Mononuclear cell (primary cell): ENCODE results near the gene MAP4K4. TPM values are rescaled to one million over a fixed set of nuclear protein-coding genes. Genes with fewer than 3 reads are reported as not detected.

Experiments
- H3K27me3 ChIP-seq: 2 replicates; pipeline ENCODE4 v1.6.0; 2011; ENCODE audit warnings: low read length, control low read depth; ENCODE audit not compliant: insufficient read depth
- H3K4me1 ChIP-seq: 2 replicates; pipeline ENCODE4 v1.5.1; 2011; ENCODE audit warnings: mild to moderate bottlenecking, low read length, control low read depth; ENCODE audit not compliant: insufficient read depth
- H3K4me3 ChIP-seq: 2 replicates; pipeline ENCODE4 v1.5.1; 2011; ENCODE audit warnings: mild to moderate bottlenecking, low read length, moderate library complexity
- H3K9me3 ChIP-seq: 2 replicates; pipeline ENCODE4 v1.5.1; 2011; ENCODE audit warnings: low read depth, mild to moderate bottlenecking, control low read depth, low read length
- total RNA-seq: library from RNA; depleted of rRNA; stranded (reverse); fragments of >200 nt; gene quantifications from one replicate; pipeline ENCODE4 v1.2.3, GENCODE V29; 2012

Gene MAP4K4
- total RNA-seq, 1 donor, result 58.8 TPM

DNA sequence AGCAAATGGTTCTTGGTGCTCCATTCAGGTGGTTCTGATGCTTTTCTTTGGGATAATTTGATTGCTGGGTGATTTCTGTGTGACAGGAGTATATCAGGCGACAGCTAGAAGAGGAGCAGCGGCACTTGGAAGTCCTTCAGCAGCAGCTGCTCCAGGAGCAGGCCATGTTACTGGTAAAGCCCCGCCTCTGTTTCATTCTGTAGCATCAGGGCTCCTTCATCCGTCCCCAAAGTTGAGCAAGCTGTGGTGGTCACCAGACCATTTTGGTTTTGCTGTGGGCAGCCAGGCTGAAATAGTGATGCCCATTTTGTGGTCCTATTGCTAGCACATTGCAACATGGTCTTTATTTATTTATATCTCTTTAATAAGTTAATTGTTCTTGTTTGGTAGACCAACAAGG is 161.4 kb downstream of the MAP4K4 start:
- no peak overlapping the region for H3K4me3 ChIP-seq
- H3K9me3 ChIP-seq, result no peaks in the 10 kb centered on the region
- H3K4me1 ChIP-seq, result no peaks in the 10 kb centered on the region
- H3K27me3 ChIP-seq, result no peaks in the 10 kb centered on the region

DNA sequence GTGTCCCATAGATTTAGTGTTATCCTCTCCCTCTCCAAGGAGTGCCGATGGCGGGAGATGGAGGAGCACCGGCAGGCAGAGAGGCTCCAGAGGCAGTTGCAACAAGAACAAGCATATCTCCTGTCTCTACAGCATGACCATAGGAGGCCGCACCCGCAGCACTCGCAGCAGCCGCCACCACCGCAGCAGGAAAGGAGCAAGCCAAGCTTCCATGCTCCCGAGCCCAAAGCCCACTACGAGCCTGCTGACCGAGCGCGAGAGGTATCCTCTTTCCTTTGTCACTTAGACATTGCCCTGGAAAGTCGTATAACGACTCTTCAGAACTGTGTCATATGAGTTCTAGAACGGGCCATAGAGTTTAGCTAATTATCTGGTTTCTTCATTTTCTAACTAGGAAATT is 162.1 kb downstream of the MAP4K4 start:
- no peaks in the 10 kb centered on the region for H3K27me3 ChIP-seq
- H3K9me3 ChIP-seq, result no peaks in the 10 kb centered on the region
- no peaks in the 10 kb centered on the region for H3K4me1 ChIP-seq
- no peak overlapping the region for H3K4me3 ChIP-seq

DNA sequence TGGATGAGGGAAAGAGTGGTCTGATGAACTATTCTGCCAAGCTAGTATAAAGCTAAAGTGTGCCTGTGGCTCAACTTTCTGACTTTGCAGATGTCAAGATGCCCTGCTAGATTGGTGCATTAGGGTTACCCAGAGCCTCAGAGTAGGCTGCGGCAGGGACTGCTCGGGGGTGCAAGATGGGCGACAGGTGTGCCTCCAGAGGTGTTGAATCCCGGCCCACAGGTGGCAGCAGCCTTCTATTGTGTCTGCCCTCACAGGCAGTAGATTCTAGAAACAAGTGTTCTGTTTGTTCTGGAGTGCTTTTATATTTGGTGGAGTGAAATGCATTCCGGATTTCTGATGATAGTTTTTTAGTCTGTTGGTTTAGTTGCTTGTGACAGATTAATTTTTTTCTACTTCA is 162.7 kb downstream of the MAP4K4 start:
- Histone ChIP-seq H3K4me1 (no peaks in the 10 kb centered on the region), H3K9me3 (no peaks in the 10 kb centered on the region), H3K4me3 (no peak overlapping the region), H3K27me3 (no peaks in the 10 kb centered on the region)

DNA sequence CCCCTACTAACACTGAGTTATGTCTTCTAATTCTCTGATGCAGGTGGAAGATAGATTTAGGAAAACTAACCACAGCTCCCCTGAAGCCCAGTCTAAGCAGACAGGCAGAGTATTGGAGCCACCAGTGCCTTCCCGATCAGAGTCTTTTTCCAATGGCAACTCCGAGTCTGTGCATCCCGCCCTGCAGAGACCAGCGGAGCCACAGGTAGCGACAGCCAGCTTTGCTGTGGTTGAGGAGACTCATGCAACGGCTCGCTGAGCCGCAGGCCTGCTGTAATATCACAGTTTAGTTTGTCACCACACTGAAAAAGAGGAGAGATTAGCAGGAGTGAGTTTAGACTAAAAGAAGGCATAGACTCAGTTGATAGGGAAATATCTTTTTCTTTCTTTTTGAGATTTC is 163.3 kb downstream of the MAP4K4 start:
- H3K4me3 ChIP-seq, result no peak overlapping the region
- no peaks in the 10 kb centered on the region for H3K9me3 ChIP-seq
- H3K27me3 ChIP-seq, result no peaks in the 10 kb centered on the region
- H3K4me1 ChIP-seq, result no peaks in the 10 kb centered on the region

DNA sequence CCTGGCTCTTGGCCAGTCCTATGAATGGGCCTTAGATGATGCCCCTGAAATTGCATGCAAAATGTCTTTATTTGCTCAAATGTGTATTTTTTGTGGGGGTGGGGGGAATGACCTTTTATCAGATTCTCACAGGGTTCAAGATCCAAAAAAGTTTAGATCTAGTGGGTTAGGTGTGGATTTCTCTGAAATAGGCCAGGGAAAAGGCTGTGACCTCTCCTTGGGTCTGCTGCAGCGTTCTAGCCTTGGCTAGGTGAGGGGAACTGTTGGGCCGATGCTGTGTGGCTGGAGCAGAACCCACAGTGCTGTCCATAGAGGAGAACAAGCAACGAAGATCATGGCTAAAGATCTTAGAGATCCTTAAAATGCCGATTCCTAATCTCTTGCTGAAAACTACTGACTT is 163.9 kb downstream of the MAP4K4 start:
- H3K4me1 ChIP-seq, result no peaks in the 10 kb centered on the region
- no peaks in the 10 kb centered on the region for H3K27me3 ChIP-seq
- no peak overlapping the region for H3K4me3 ChIP-seq
- H3K9me3 ChIP-seq, result no peaks in the 10 kb centered on the region

DNA sequence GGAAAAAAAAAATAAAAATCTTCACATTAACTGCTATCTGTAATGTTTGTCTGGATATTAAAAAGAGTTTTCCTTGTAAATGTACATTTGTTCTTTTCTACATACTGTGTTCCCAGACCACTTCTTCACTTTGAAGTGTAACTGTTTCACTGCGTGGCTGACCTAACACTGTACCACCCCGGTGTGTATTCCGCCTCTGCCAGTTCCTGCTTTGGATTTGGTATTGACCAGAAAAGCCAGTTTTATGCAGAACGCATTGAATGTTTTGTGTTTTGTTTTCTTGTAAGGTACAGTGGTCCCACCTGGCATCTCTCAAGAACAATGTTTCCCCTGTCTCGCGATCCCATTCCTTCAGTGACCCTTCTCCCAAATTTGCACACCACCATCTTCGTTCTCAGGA is 166.0 kb downstream of the MAP4K4 start:
- no peak overlapping the region for H3K4me3 ChIP-seq
- no peaks in the 10 kb centered on the region for H3K27me3 ChIP-seq
- no peaks in the 10 kb centered on the region for H3K9me3 ChIP-seq
- no peaks in the 10 kb centered on the region for H3K4me1 ChIP-seq

DNA sequence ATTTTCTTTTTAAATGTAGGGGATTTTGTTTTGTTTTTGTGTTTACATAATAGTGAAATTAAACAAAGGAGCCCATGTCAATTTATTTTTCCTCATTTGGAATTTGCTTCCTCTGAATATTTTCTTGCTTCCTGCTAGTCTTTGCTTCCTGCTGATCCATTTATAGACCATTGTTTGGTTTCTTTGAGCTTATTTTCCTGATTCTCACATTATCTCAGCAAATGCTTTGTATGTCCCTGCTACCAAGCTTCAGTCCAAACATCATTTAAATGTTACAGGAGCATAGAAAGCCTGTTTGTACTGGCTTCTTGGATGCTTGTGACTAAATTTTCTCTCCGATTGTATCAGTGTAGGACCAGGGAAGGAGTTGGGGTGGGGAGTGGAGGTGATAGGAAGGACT is 166.9 kb downstream of the MAP4K4 start:
- H3K27me3 ChIP-seq, result no peaks in the 10 kb centered on the region
- no peak overlapping the region for H3K4me3 ChIP-seq
- H3K9me3 ChIP-seq, result no peaks in the 10 kb centered on the region
- H3K4me1 ChIP-seq, result no peaks in the 10 kb centered on the region

DNA sequence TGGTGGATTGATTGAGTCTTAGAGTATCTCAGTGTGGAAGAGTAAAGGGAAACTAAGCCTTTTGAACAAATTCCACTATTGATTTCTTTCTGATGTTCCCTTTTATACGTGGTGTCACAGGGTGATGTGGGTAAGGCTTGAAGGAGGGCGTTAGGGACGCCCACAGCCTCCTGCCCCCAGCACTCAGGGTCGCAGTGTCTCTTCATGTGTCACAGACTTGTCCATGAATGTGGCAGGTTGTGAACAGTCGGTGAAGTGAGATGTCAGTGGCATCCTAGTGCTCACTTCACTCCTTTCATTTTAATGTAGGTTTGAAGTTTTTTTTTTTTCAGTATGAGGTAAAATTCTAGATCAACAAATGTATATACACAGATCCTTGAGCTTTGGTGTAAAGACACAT is 171.0 kb downstream of the MAP4K4 start:
- H3K4me3 ChIP-seq, result no peak overlapping the region
- H3K27me3 ChIP-seq, result no peaks in the 10 kb centered on the region
- H3K4me1 ChIP-seq, result no peaks in the 10 kb centered on the region
- no peaks in the 10 kb centered on the region for H3K9me3 ChIP-seq

DNA sequence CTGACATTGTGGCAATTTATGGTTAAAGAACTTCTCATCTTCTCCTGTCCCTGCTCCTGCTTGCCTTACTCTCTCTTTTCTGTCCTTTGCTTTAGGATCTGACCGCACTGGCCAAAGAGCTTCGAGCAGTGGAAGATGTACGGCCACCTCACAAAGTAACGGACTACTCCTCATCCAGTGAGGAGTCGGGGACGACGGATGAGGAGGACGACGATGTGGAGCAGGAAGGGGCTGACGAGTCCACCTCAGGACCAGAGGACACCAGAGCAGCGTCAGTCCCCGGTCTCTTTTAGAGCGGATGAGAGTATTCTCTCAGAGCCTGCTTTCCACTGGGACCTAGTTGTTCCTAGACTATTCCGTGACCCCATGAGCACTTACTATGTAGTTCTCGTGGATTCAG is 172.0 kb downstream of the MAP4K4 start:
- Histone ChIP-seq H3K9me3 (no peaks in the 10 kb centered on the region), H3K4me1 (no peaks in the 10 kb centered on the region), H3K4me3 (no peak overlapping the region), H3K27me3 (no peaks in the 10 kb centered on the region)

DNA sequence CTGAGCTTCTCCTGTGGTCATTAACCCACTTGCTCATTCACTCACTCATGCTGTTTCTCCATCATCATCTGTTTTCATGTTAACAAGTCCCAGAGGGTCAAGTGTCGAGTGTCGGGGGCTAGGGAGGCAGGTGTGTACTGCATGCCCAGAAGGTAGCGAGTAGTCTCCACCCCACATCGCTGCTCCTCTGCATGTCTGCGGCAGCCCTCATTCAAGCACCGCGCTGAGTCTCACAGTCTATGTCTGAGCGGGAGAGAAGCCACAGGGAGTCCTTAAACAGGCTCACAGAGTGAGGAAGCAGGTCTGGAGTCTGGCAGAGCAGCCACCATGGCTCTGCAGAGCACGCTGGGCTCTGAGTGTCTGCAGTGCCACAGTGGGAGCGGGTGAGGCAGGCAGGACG is 172.9 kb downstream of the MAP4K4 start:
- H3K27me3 ChIP-seq, result no peaks in the 10 kb centered on the region
- H3K9me3 ChIP-seq, result no peaks in the 10 kb centered on the region
- H3K4me3 ChIP-seq, result no peak overlapping the region
- no peaks in the 10 kb centered on the region for H3K4me1 ChIP-seq

DNA sequence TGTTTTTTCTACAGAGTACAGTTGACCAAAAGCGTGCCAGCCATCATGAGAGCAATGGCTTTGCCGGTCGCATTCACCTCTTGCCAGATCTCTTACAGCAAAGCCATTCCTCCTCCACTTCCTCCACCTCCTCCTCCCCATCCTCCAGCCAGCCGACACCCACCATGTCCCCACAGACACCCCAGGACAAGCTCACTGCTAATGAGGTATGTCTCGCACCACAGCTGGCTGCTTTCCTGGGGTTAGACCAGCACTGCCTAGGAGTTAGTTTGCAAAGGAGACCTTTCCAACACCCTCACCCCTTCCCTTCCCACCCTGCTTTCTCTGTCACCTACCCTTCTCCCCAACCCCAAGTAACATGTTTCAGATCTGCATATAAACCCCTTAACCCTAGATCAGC is 174.0 kb downstream of the MAP4K4 start:
- Histone ChIP-seq H3K27me3 (no peaks in the 10 kb centered on the region), H3K9me3 (no peaks in the 10 kb centered on the region), H3K4me3 (no peak overlapping the region), H3K4me1 (no peaks in the 10 kb centered on the region)

DNA sequence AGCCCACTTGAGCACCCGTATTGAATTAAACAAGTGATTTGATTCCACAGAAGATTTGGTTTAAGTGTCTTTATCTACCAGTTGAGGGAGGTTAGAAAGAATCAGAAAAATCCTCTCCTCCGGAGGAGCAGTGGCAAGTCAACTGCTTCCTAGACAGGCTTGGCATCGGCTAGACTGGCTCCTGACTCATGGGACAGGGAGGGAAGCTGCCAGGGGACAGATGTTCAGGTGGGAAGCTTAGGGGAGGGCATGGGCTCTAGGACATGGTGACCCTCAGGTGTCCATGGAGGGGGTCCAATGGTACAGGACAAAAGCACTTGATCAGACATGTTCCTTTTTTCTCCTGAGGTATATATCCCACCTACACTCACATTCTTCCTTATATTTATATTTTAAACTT is 175.0 kb downstream of the MAP4K4 start:
- no peak overlapping the region for H3K4me3 ChIP-seq
- no peaks in the 10 kb centered on the region for H3K27me3 ChIP-seq
- no peaks in the 10 kb centered on the region for H3K9me3 ChIP-seq
- H3K4me1 ChIP-seq, result no peaks in the 10 kb centered on the region

DNA sequence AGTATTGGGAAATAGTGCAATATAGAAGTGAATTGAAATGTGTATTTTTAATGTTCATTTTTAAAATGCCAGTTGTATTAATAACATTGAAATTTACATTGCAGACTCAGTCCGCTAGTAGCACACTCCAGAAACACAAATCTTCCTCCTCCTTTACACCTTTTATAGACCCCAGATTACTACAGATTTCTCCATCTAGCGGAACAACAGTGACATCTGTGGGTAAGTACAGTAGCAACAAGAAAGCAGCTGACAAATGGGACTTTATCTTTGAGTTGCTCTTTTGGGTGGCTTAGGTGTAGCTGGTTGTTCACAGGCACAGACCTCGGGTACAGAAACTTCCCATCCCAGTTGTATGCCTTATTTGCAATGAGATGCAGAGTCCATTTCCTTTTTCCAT is 176.0 kb downstream of the MAP4K4 start:
- no peak overlapping the region for H3K4me3 ChIP-seq
- no peaks in the 10 kb centered on the region for H3K9me3 ChIP-seq
- H3K4me1 ChIP-seq, result no peaks in the 10 kb centered on the region
- no peaks in the 10 kb centered on the region for H3K27me3 ChIP-seq

DNA sequence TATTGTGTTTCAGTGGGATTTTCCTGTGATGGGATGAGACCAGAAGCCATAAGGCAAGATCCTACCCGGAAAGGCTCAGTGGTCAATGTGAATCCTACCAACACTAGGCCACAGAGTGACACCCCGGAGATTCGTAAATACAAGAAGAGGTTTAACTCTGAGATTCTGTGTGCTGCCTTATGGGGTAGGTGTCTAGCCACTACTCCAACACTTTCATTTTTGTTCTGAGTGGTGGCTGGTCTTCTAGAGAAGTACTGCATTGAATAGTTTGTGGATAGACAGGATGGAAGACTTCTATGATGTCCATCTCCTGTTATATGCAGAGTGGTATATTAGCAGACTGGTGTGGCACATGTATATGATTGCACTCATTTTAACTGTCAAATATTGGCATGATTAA is 176.6 kb downstream of the MAP4K4 start:
- no peak overlapping the region for H3K4me3 ChIP-seq
- no peaks in the 10 kb centered on the region for H3K27me3 ChIP-seq
- H3K9me3 ChIP-seq, result no peaks in the 10 kb centered on the region
- no peaks in the 10 kb centered on the region for H3K4me1 ChIP-seq

DNA sequence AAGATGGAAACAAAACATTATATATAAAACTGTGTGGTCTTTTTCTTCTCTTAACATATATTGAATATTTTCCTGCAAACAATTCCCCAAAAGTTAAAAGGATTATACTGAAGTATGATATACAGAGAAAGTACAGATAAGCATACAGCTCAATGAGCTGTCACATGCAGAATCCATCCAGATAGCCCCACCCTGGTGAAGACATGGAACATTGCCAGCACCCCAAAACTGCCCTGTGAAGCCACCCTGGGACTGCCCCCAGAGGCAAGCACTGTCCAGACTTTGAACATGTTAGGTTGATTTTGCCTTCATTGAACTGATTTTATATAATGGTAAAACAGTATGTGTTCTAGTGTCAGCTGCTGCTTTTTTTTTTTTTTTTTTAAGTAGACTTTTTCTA is 182.0 kb downstream of the MAP4K4 start:
- H3K4me1 ChIP-seq, result no peaks in the 10 kb centered on the region
- H3K4me3 ChIP-seq, result no peak overlapping the region
- no peaks in the 10 kb centered on the region for H3K9me3 ChIP-seq
- H3K27me3 ChIP-seq, result no peaks in the 10 kb centered on the region

DNA sequence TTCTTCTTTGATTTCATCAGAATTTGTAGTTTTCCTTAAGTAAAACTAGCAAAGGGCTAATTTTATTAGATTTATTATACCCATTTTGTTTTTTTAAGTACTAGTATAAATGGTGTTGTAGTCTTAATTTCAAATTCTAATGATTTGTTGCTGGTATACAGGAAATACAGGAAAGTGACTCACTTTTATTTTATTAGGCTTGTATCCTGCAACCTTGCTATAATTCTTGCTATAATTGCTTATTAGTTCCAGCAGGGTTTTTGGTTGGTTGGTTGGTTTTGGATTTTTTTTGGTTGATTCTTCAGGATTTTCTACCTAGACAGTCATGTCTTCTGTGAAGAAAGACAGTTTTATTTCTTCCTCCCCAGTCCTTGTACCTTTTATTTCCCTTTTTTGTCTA is 183.6 kb downstream of the MAP4K4 start:
- Histone ChIP-seq H3K27me3 (no peaks in the 10 kb centered on the region), H3K4me3 (no peak overlapping the region), H3K9me3 (no peaks in the 10 kb centered on the region), H3K4me1 (no peaks in the 10 kb centered on the region)

DNA sequence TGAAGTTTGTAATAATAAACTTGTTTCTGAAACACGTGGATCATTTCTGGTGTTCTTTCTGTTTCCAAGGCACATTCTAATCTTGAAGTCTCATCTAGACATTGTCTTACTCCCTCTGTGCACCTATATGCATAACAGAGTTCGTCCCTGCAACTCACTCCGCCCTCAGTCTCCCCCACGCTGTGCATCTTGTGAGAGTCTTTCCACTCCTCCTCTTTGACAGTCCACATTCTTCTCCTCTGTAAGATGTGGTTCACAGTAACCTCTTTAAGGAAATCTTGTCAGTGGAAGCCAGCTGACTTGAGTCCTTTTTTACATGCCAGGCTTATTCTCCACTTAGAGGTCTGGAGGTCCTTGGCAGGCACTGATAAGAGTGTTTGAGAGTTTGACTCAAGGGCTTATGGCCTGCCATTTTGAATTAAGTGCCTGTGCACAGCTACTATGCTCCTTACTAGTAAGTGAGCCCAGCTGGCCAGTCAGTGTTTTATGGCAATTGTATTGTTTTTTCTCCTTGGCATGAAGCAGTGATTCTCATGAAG is 185.3 kb downstream of the MAP4K4 start:
- no peaks in the 10 kb centered on the region for H3K4me1 ChIP-seq
- H3K9me3 ChIP-seq, result no peaks in the 10 kb centered on the region
- no peaks in the 10 kb centered on the region for H3K27me3 ChIP-seq
- no peak overlapping the region for H3K4me3 ChIP-seq
